GM06990 (cell line): ENCODE measurements around the gene LAMC2.

Source experiments
- DNase-seq: peaks from one replicate; pipeline ENCODE4 v3.0.0-alpha.2; 2011; ENCODE audit not compliant: insufficient read length; ENCODE audit errors: extremely low read depth
- H3K27me3 ChIP-seq: replicated peaks from 2 replicates; pipeline ENCODE4 v1.6.0; 2011; ENCODE audit warnings: low read length; ENCODE audit not compliant: control insufficient read depth, insufficient read depth
- H3K36me3 ChIP-seq: 2 replicates; pipeline ENCODE4 v1.5.1; 2011; ENCODE audit warnings: low read length; ENCODE audit not compliant: control insufficient read depth, insufficient read depth
- H3K4me3 ChIP-seq: replicated peaks from 2 replicates; pipeline ENCODE4 v1.5.1; 2011; ENCODE audit warnings: low read depth, mild to moderate bottlenecking, control low read depth, low read length
- CTCF ChIP-seq: IDR thresholded peaks from 2 replicates; pipeline ENCODE4 v1.5.1; 2011; ENCODE audit warnings: low read length, control low read depth, mild to moderate bottlenecking, inconsistent platforms; ENCODE audit not compliant: insufficient read depth, poor library complexity, severe bottlenecking

LAMC2 gene

GRCh38 chr1:183251959-183252450, 65.9 kb downstream of the LAMC2 start:
- TF ChIP-seq CTCF: no peak
- no peak overlapping the region for H3K4me3 ChIP-seq
- no peak for DNase-seq
- H3K27me3 ChIP-seq: no peaks in the 10 kb centered on the region
- no peaks in the 10 kb centered on the region for H3K36me3 ChIP-seq

GRCh38 chr1:183255073-183255472, 69.0 kb downstream of the LAMC2 start:
- no peak for DNase-seq
- no peak overlapping the region for H3K4me3 ChIP-seq
- no peak for TF ChIP-seq CTCF

GRCh38 chr1:183259924-183260323, 73.9 kb downstream of the LAMC2 start:
- Histone ChIP-seq H3K36me3 (no peaks in the 10 kb centered on the region), H3K4me3 (no peak overlapping the region), H3K27me3 (no peaks in the 10 kb centered on the region; the same call in none of the 2 replicates)
- TF ChIP-seq CTCF: no peak
- DNase-seq: no peak

More at GRCh38 chr1:183255073-183255472, 69.0 kb downstream of the LAMC2 start:
- no peaks in the 10 kb centered on the region for H3K27me3 ChIP-seq
- no peaks in the 10 kb centered on the region for H3K36me3 ChIP-seq

GRCh38 chr1:183262628-183263200, 76.7 kb downstream of the LAMC2 start:
- Histone ChIP-seq H3K36me3 (no peaks in the 10 kb centered on the region), H3K4me3 (no peak overlapping the region), H3K27me3 (peaks cover 1% of the 10 kb centered on the region)
- TF ChIP-seq CTCF: no peak
- DNase-seq: no peak

GRCh38 chr1:183263886-183264602, 78.0 kb downstream of the LAMC2 start:
- DNase-seq: no peak

More at GRCh38 chr1:183263886-183264602, 78.0 kb downstream of the LAMC2 start:
- H3K36me3 ChIP-seq: no peaks in the 10 kb centered on the region
- peaks cover 1% of the 10 kb centered on the region for H3K27me3 ChIP-seq
- TF ChIP-seq CTCF: no peak
- no peak overlapping the region for H3K4me3 ChIP-seq
